HG03064 (cell line): ENCODE data around the gene TBC1D32.

ENCODE experiments used
- ATAC-seq: cut with Tn5 transposase; IDR thresholded peaks from one replicate; pipeline ENCODE4 v1.9.1; 2021; ENCODE audit warnings: low read depth; ENCODE audit not compliant: unreplicated experiment

TBC1D32 gene

DNA sequence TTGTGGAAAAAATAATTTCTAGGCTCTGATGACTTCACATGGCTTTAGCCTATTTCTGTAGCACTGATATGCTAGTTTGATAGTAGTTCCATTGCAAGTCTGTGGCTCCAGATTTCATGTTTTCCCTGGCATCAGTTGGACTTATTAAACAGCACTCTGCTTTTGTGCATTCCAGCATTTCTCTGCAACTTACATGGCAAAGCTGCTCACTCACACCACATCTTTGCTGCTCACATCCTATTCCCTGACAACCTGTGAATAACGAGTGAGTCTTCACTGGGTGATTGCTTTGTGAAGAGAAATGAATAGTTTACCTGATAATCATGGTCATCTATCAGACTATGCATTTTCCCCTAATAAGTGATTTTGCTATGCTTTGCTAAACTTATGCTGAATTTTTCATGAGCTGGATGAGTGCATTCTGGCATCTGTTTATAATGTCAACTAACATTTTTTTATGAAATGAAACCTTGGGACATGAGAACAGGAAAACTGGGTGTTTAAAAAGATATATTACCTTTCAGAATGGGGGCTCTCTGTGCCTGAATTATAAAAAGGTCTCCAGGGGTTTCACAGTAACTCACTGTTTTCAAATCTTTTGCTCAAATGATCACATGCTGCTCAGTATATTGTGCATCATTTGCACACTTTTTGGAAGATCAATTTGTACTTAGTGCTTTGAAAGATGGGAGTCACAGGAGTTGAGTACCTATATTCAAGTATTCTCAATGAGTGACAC is 301.8 kb downstream of the TBC1D32 start:
- ATAC-seq, result no peak
